Hepatocyte (in vitro differentiated cells): ENCODE results near the gene TNFSF4. TPM values are rescaled to one million over a fixed set of nuclear protein-coding genes. Genes with fewer than 3 reads are reported as not detected.
A peak's percentile ranks its signal among the peaks of the same experiment; 100 is the strongest.

Experiments
- DNase-seq: peaks from one replicate; pipeline ENCODE4 v3.0.0-alpha.2; 2016; ENCODE audit warnings: low spot score
- H2AFZ ChIP-seq: fragments of 200-600 bp; sonication (generic); 2 replicates; pipeline ENCODE4 v1.6.0; 2016; ENCODE audit warnings: antibody characterized with exemption, mild to moderate bottlenecking
- H3K27ac ChIP-seq: fragments of 200-600 bp; sonication (generic); 2 replicates; pipeline ENCODE4 v1.5.1; 2016; ENCODE audit warnings: mild to moderate bottlenecking
- H3K27me3 ChIP-seq: fragments of 200-600 bp; sonication (generic); 2 replicates; pipeline ENCODE4 v1.6.1; 2016
- H3K36me3 ChIP-seq: fragments of 200-600 bp; sonication (generic); replicated peaks from 2 replicates; pipeline ENCODE4 v1.5.1; 2016; ENCODE audit warnings: low read depth; ENCODE audit not compliant: insufficient read depth
- H3K4me1 ChIP-seq: fragments of 200-600 bp; sonication (generic); 2 replicates; pipeline ENCODE4 v1.5.1; 2016; ENCODE audit warnings: mild to moderate bottlenecking, moderate library complexity; ENCODE audit not compliant: insufficient read depth
- H3K4me2 ChIP-seq: fragments of 200-600 bp; sonication (generic); 2 replicates; pipeline ENCODE4 v1.6.0; 2016
- H3K4me3 ChIP-seq: fragments of 200-600 bp; sonication (generic); 2 replicates; pipeline ENCODE4 v1.5.1; 2016; ENCODE audit warnings: mild to moderate bottlenecking
- H3K79me2 ChIP-seq: fragments of 200-600 bp; sonication (generic); 2 replicates; pipeline ENCODE4 v1.6.0; 2017; ENCODE audit warnings: mild to moderate bottlenecking
- H3K9me2 ChIP-seq: fragments of 200-600 bp; sonication (generic); replicated peaks from 2 replicates; pipeline ENCODE4 v1.6.0; 2017; ENCODE audit warnings: mild to moderate bottlenecking; ENCODE audit not compliant: insufficient read depth
- H3K9me3 ChIP-seq: fragments of 200-600 bp; sonication (generic); 2 replicates; pipeline ENCODE4 v1.5.1; 2016; ENCODE audit warnings: low read depth, mild to moderate bottlenecking
- H4K20me1 ChIP-seq: fragments of 200-600 bp; sonication (generic); 2 replicates; pipeline ENCODE4 v1.6.0; 2016; ENCODE audit warnings: mild to moderate bottlenecking; ENCODE audit not compliant: insufficient read depth, poor library complexity, severe bottlenecking
- CTCF ChIP-seq: fragments of 200-600 bp; sonication (generic); IDR thresholded peaks from 2 replicates; pipeline ENCODE4 v1.5.1; 2016; ENCODE audit warnings: antibody characterized with exemption, mild to moderate bottlenecking; ENCODE audit not compliant: poor library complexity
- EZH2 ChIP-seq: fragments of 200-600 bp; sonication (generic); IDR thresholded peaks from 2 replicates; pipeline ENCODE4 v1.6.1; 2016; ENCODE audit warnings: antibody characterized with exemption, mild to moderate bottlenecking, borderline replicate concordance
- EZH2phosphoT487 ChIP-seq: fragments of 200-600 bp; sonication (generic); IDR thresholded peaks from one replicate; pipeline ENCODE4 v1.6.1; 2018; ENCODE audit warnings: antibody characterized with exemption, mild to moderate bottlenecking, low read depth, moderate library complexity; ENCODE audit not compliant: unreplicated experiment, severe bottlenecking
- WGBS: methylation state at CpG from one replicate; pipeline ENCODE4 v1.1.6; 2016; ENCODE audit warnings: low lambda C conversion rate; ENCODE audit errors: missing lambda C conversion rate; 5-methylcytosine and 5-hydroxymethylcytosine counted together
- polyA plus RNA-seq: library from polyadenylated mRNA; unstranded; fragments of >200 nt; fragmentation: Nextera tagmentation; extraction: Ambion mirVana; gene quantifications from 2 replicates; pipeline ENCODE4 v1.2.1, GENCODE V29; 2016
- total RNA-seq: library from RNA; depleted of rRNA; stranded (reverse); fragments of >200 nt; gene quantifications from 2 replicates; pipeline ENCODE4 v1.2.3, GENCODE V29; 2014

Gene TNFSF4
- total and polyA plus RNA-seq, 2 experiments from 2014 or later = 0.80 to 3.9 TPM

GRCh38 chr1:173134029-173134428, 73.1 kb downstream of the TNFSF4 start:
- Histone ChIP-seq H3K9me2 (no peaks in the 10 kb centered on the region), H2AFZ (no peak overlapping the region), H3K27me3 (no peaks in the 10 kb centered on the region), H3K27ac (peak overlapping the region; percentile 40), H3K4me2 (no peak overlapping the region), H3K36me3 (no peaks in the 10 kb centered on the region), H4K20me1 (no peaks in the 10 kb centered on the region), H3K9me3 (no peaks in the 10 kb centered on the region), H3K4me1 (no peaks in the 10 kb centered on the region), H3K4me3 (no peak overlapping the region), H3K79me2 (no peaks in the 10 kb centered on the region)
- TF ChIP-seq EZH2 (no peak), EZH2phosphoT487 (no peak), CTCF (no peak)
- DNase-seq = peak; percentile 38
- 52% methylated on average over 4 of the region's 4 CpGs for WGBS

Other genes starting within 250 kb of the TNFSF4 start
- gene TNFSF18, start 156.4 kb downstream of the TNFSF4 start, total RNA-seq = 0.08 and 0.13 TPM in 2 replicates
- gene TNFSF18, start 156.4 kb downstream of the TNFSF4 start, polyA plus RNA-seq = not detected in 2 replicates